Endothelial cell of umbilical vein (primary cell): ENCODE measurements around the gene BCL11B. TPM values are rescaled to one million over a fixed set of nuclear protein-coding genes. Genes with fewer than 3 reads are reported as not detected.

Experiments
- BruUV-seq: library from RNA; stranded (reverse); fragments of 400-500 nt; replicated peaks from 2 replicates; lab custom pipeline; 2021; lab: Mats Ljungman, UMichigan
- CTCF ChIA-PET: fragments of 300-600, 350-600 bp; sonication (Branson Sonifier 250); formaldehyde crosslinking; loops from one replicate; lab custom pipeline; 2021; ENCODE audit warnings: antibody characterized with exemption, inconsistent platforms; lab: Charles Lee
- POLR2A ChIA-PET: fragments of 300-600, 350-600 bp; sonication (Branson Sonifier 250); formaldehyde crosslinking; loops from one replicate; lab custom pipeline; 2021; ENCODE audit warnings: antibody characterized with exemption, inconsistent platforms; lab: Charles Lee
- DNase-seq: peaks from one replicate; pipeline ENCODE4 v3.0.0-alpha.2; 2011; ENCODE audit warnings: low read depth, low spot score
- FAIRE-seq: peaks from 2 replicates; lab custom pipeline; 2011; peaks lifted over from hg19 to GRCh38; lab: Jason Lieb, UNC
- H2AFZ ChIP-seq: 2 replicates; pipeline ENCODE4 v1.6.0; 2012; ENCODE audit warnings: low read depth, low read length, control low read depth, inconsistent platforms
- H3K27ac ChIP-seq: 2 replicates; pipeline ENCODE4 v1.5.1; 2011; ENCODE audit warnings: low read depth, mild to moderate bottlenecking, control low read depth, low read length, moderate library complexity; ENCODE audit not compliant: insufficient read depth
- H3K27me3 ChIP-seq, 2 experiments: 2 replicates each; pipeline versions ENCODE4 v1.6.0 to v1.6.1; 2011; ENCODE audit warnings: low read length in 2 of 2, mixed read lengths in 1 of 2; ENCODE audit not compliant: control insufficient read depth in 2 of 2, insufficient read depth in 2 of 2
- H3K36me3 ChIP-seq, 2 experiments: 2 replicates in 1 of 2; 3 replicates in 1 of 2; pipeline ENCODE4 v1.5.1; 2011; ENCODE audit warnings: low read length in 2 of 2, mild to moderate bottlenecking in 1 of 2, moderate library complexity in 1 of 2; ENCODE audit not compliant: control insufficient read depth in 2 of 2, insufficient read depth in 2 of 2; ENCODE audit errors: extremely low read depth in 1 of 2
- H3K4me1 ChIP-seq: 3 replicates; pipeline ENCODE4 v1.5.1; 2011; ENCODE audit warnings: mild to moderate bottlenecking, low read length; ENCODE audit not compliant: control insufficient read depth, insufficient read depth; ENCODE audit errors: extremely low read depth
- H3K4me2 ChIP-seq: 2 replicates; pipeline ENCODE4 v1.6.1; 2011; ENCODE audit warnings: low read length, control low read depth, mixed read lengths; ENCODE audit not compliant: insufficient read depth
- H3K4me3 ChIP-seq, 3 experiments: fragments of 200-600 bp in 1 of 3; sonication (generic), shearing (Covaris generic) in 1 of 3; replicated peaks in 1 of 3; 2 replicates each; pipeline ENCODE4 v1.5.1; 2011 to 2016; ENCODE audit warnings: control low read depth in 3 of 3, low read length in 3 of 3, mild to moderate bottlenecking in 2 of 3, inconsistent platforms in 1 of 3, low read depth in 1 of 3, moderate library complexity in 1 of 3; ENCODE audit not compliant: insufficient read depth in 1 of 3
- H3K79me2 ChIP-seq: 2 replicates; pipeline ENCODE4 v1.6.0; 2012; ENCODE audit warnings: low read length, inconsistent platforms; ENCODE audit not compliant: control insufficient read depth, insufficient read depth
- H3K9ac ChIP-seq: replicated peaks from 2 replicates; pipeline ENCODE3; 2011; ENCODE audit warnings: low read length, control low read depth; ENCODE audit not compliant: insufficient read depth; ENCODE audit errors: extremely low read depth
- H3K9me1 ChIP-seq: replicated peaks from 3 replicates; pipeline ENCODE4 v1.6.0; 2011; ENCODE audit warnings: mild to moderate bottlenecking, low read length; ENCODE audit not compliant: control insufficient read depth, insufficient read depth; ENCODE audit errors: extremely low read depth
- H3K9me3 ChIP-seq: replicated peaks from 2 replicates; pipeline ENCODE4 v1.5.1; 2012; ENCODE audit warnings: low read length, inconsistent platforms; ENCODE audit not compliant: control insufficient read depth, insufficient read depth
- H4K20me1 ChIP-seq: replicated peaks from 2 replicates; pipeline ENCODE3; 2011; ENCODE audit warnings: mild to moderate bottlenecking, low read length; ENCODE audit not compliant: control insufficient read depth, insufficient read depth; ENCODE audit errors: extremely low read depth
- CTCF ChIP-seq, 2 donors: IDR thresholded peaks; 1 replicate in 1 of 2; 2 replicates in 1 of 2; pipeline ENCODE4 v1.5.1; 2011; ENCODE audit warnings: low read length in 2 of 2, mild to moderate bottlenecking in 2 of 2, moderate library complexity in 2 of 2, control low read depth in 1 of 2, inconsistent platforms in 1 of 2, low read depth in 1 of 2; ENCODE audit not compliant: insufficient read depth in 1 of 2; ENCODE audit errors: extremely low read depth in 1 of 2
- EZH2 ChIP-seq: IDR thresholded peaks from 2 replicates; pipeline ENCODE4 v1.6.1; 2012; ENCODE audit warnings: borderline replicate concordance, low read depth, mild to moderate bottlenecking, moderate library complexity, low read length, inconsistent platforms; ENCODE audit not compliant: severe bottlenecking
- FOS ChIP-seq: IDR thresholded peaks from 2 replicates; pipeline ENCODE4 v1.6.1; 2011; ENCODE audit warnings: mild to moderate bottlenecking, low read length, moderate library complexity, borderline replicate concordance; ENCODE audit not compliant: insufficient read depth
- GATA2 ChIP-seq: IDR thresholded peaks from 2 replicates; pipeline ENCODE4 v1.7.0; 2011; ENCODE audit warnings: low read depth, mild to moderate bottlenecking, moderate library complexity, mixed read lengths, low read length; ENCODE audit not compliant: insufficient read length, insufficient read depth
- JUN ChIP-seq: IDR thresholded peaks from 2 replicates; pipeline ENCODE4 v1.6.1; 2011; ENCODE audit warnings: borderline replicate concordance, low read depth; ENCODE audit not compliant: insufficient read length, insufficient read depth
- MAX ChIP-seq: IDR thresholded peaks from 2 replicates; pipeline ENCODE4 v1.6.1; 2011; ENCODE audit not compliant: insufficient read depth, insufficient read length
- MYC ChIP-seq: IDR thresholded peaks from one replicate; pipeline ENCODE4 v1.6.1; 2011; ENCODE audit warnings: mild to moderate bottlenecking, low read depth, low read length
- POLR2A ChIP-seq: IDR thresholded peaks from 2 replicates; pipeline ENCODE4 v1.6.1; 2012; ENCODE audit warnings: low read depth, mild to moderate bottlenecking, control low read depth, low read length
- POLR2AphosphoS5 ChIP-seq: IDR thresholded peaks from 2 replicates; pipeline ENCODE4 v1.6.1; 2012; ENCODE audit warnings: low read depth, mild to moderate bottlenecking, control low read depth, low read length, moderate library complexity; ENCODE audit not compliant: insufficient read depth
- dilution Hi-C: fragments of 300-500 bp; cut with MboI; formaldehyde crosslinking; loops from one replicate; pipeline ENCODE4 v1.15.0; 2019; ENCODE audit warnings: low sequenced_read_pairs; ENCODE audit not compliant: extremely low pct_ligation_motif_present
- intact Hi-C: fragments of 100-400 bp; cut with micrococcal nuclease; formaldehyde crosslinking; loops from one replicate; pipeline ENCODE4 v1.10.0; 2022
- polyA plus RNA-seq, 4 experiments: library from polyadenylated mRNA; depleted of rRNA in 3 of 4; stranded (reverse) in 3 of 4; unstranded in 1 of 4; fragments of >200 nt; gene quantifications; 2 replicates each; pipeline versions ENCODE4 v1.2.1 to v1.2.3, GENCODE V29; 2011 to 2012; ENCODE audit warnings: missing spikeins in 1 of 4
- total RNA-seq: library from RNA; stranded (reverse); gene quantifications from 2 replicates; pipeline ENCODE4 v1.2.3, GENCODE V29; 2021

Gene BCL11B
- total and polyA plus RNA-seq, 2 donors (not counting 3 experiments of a cell fraction or from before 2014, with no cell fraction given) = 0.03 to 0.07 TPM

GRCh38 chr14:99150236-99150635 lies 121.8 kb downstream of the BCL11B start:
- H3K9me1 ChIP-seq = no peaks in the 10 kb centered on the region

More at GRCh38 chr14:99150236-99150635, 121.8 kb downstream of the BCL11B start:
- dilution Hi-C loops = no loop called here
- Histone ChIP-seq H3K79me2 (no peaks in the 10 kb centered on the region), H3K9me3 (peaks cover 2% of the 10 kb centered on the region), H3K27me3 (no peaks in the 10 kb centered on the region), H3K4me3 (no peak overlapping the region), H3K9ac (no peak overlapping the region), H3K27ac (no peak overlapping the region), H3K36me3 (no peaks in the 10 kb centered on the region), H3K4me2 (no peak overlapping the region), H3K4me1 (no peaks in the 10 kb centered on the region), H2AFZ (no peak overlapping the region), H4K20me1 (no peaks in the 10 kb centered on the region)
- BruUV-seq = no TSS peak
- POLR2A ChIA-PET = no interaction called here
- TF ChIP-seq POLR2A (no peak), EZH2 (no peak), MYC (no peak), POLR2AphosphoS5 (no peak), FOS (no peak), CTCF (IDR thresholded peaks at IDR 0.05; ENCODE audit: extremely low read depth in 1 of 2, insufficient read depth in 1 of 2, low read depth in 1 of 2, low read length in 2 of 2) (no peak), MAX (no peak), JUN (no peak), GATA2 (no peak)
- intact Hi-C loops = no loop called here
- no peak for DNase-seq
- FAIRE-seq = no peak
- CTCF ChIA-PET = no interaction called here
